Anterior cingulate cortex (tissue), 58 donors: ENCODE data around the gene KLHDC4.
A peak's percentile ranks its signal among the peaks of the same experiment; 100 is the strongest.

ENCODE experiments used
- DNase-seq, 58 donors: peaks; one replicate each; lab custom pipeline; 2025; lab: John Stamatoyannopoulos, UW

Gene KLHDC4

GRCh38 chr16:87704754-87705353, 60.9 kb downstream of the KLHDC4 start:
- DNase-seq, result peak in 32 of 58 donors; percentile 13 to 70 (median 44)

- DNase-seq, result peak in 4 of 58 donors; percentile 12 to 32 (median 24)
Observed at GRCh38 chr16:87703835-87704375, 61.9 kb downstream of the KLHDC4 start.

- no peak for DNase-seq
Observed at GRCh38 chr16:87703071-87703470, 62.7 kb downstream of the KLHDC4 start.

DNA sequence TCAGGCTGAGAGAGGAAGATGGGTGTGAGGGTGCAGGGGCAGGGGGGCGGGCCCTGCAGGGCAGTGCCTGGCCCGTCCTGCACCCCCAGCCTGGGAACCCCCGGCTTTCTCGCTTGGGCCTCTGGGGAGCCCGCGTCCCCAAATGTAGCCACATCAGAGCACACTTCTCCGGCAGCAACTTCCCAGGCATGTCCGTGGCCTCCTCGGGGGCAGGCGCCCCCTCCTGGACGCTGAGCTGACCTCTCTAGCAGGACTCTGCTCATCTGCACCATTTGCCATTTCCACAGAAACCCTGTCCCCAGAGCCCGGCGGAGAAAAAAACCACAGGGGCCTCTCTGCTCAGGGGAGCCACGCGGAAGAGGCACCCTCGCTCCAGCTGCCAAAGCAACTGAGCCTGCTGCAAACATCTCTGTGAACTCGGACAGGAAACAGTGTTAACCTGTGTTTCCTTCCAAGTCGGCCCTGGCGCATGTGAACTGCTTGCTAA, 63.4 kb downstream of the KLHDC4 start:
- DNase-seq, result peak in 4 of 58 donors; percentile 10 to 40 (median 16)

GRCh38 chr16:87701505-87701921, 64.3 kb downstream of the KLHDC4 start:
- no peak for DNase-seq

- no peak for DNase-seq
Observed at GRCh38 chr16:87701078-87701460, 64.7 kb downstream of the KLHDC4 start.

- no peak for DNase-seq
Observed at GRCh38 chr16:87700406-87701077, 65.2 kb downstream of the KLHDC4 start.

DNA sequence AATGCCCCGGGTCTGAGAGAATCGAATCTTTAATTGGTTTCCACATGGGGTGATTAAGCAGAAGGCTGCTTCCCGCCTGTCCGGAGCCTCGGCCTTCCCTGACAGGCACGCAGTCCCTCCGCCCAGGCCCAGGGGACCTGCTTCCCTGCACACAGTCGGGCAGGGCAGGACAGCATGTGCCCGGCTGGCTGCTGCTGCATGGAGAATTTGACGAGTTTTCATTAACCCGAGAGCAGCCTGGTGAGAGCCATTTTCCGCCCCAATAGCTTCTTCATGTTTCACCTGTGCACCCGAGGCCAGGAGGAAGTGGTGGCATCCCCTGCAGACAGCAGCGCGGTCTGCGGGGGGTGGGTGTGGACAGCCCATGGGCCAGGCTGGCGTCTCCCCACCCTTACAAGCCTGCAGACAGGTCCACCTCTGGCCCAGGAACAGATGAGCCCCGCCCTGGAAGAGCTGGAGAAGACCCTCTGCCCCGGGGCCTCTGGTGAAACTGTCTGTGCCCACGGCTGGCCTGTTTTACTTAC, 67.0 kb downstream of the KLHDC4 start:
- no peak for DNase-seq

GRCh38 chr16:87698241-87698640, 67.5 kb downstream of the KLHDC4 start:
- DNase-seq, result no peak

DNA sequence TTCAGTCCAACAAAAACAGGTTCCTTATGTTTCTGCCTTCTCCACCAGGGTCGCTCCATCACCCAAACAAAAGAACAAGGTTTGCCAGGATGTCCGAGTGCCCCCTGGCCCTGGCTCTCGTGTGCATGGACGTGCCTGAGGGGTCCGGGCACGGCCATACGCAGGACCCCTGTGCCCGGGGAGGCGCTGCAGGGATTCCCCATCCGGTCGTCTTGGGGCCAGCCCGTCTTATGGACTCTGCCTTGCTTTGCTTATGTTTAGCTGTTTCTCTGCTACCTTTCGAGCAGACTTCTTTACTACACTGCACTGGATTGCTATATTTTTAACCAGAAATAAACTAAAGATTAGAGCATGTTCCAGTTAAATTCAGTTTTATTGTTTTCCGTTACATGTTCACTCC, 68.0 kb downstream of the KLHDC4 start:
- DNase-seq, result no peak

DNA sequence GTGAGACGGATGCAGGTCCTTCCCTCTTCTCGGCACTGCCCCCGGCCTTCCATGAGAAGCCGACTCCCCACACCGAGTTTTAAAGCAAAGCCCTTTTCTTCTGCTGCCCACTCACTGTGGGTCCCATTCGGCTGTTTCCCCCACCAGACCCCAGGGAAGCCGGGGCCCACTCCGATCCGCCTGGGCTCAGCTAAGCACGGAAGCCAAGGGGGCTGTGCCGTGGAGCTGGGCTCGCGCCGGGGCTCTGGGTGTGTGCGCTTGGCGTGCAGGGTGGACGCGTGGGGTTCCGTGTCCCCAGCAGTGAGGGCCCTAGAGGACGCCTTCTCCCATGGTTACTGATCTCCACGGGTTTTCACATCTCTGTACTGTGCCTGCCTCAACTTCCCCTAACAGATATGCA, 68.5 kb downstream of the KLHDC4 start:
- no peak for DNase-seq

- DNase-seq, result no peak
Observed at GRCh38 chr16:87696726-87697125, 69.1 kb downstream of the KLHDC4 start.

DNA sequence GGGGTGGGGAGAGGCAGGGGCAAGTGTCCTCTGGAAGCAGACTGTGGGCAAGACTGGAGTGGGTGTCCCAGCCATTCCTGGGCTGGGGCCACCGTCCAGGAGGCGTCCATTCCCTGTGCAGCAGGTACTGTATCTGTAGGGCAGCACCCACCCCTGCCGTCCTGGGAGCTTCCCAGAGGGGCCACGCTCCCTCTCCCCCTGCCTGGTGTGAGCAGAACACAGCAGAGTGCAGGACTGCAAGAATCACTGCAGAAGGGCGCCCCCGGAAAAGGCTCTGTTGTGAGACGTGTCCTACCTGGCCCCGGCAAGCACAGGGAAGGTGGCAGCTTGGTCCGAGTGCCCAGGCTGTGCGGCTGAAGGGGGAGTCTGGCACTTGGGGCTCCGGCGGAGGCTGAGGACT, 70.3 kb downstream of the KLHDC4 start:
- DNase-seq, result no peak

GRCh38 chr16:87694441-87695125, 71.2 kb downstream of the KLHDC4 start:
- peak in 4 of 58 donors; percentile 11 to 38 (median 34) for DNase-seq

GRCh38 chr16:87693827-87694226, 72.0 kb downstream of the KLHDC4 start:
- DNase-seq, result no peak

DNA sequence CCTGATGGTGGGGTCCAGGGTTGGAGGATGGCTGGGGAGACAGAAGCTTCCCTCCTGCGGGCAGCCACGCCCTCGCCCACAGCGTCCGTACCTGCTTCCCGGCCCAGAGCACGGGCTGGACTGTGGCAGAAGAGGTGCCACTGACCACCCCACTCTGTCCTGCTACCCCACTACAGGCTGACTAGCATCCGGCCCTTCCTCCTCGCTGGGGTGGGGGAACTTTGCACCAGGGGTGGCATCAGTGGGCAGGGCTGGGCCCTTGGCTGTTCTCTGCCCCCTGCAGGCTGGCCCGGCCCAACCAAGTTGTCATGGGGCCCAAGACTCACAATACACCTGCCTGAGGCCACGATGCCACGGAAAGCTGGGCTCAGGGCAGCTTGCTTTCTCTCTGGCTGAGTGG, 73.0 kb downstream of the KLHDC4 start:
- no peak for DNase-seq

GRCh38 chr16:87692176-87692575, 73.6 kb downstream of the KLHDC4 start:
- no peak for DNase-seq

DNA sequence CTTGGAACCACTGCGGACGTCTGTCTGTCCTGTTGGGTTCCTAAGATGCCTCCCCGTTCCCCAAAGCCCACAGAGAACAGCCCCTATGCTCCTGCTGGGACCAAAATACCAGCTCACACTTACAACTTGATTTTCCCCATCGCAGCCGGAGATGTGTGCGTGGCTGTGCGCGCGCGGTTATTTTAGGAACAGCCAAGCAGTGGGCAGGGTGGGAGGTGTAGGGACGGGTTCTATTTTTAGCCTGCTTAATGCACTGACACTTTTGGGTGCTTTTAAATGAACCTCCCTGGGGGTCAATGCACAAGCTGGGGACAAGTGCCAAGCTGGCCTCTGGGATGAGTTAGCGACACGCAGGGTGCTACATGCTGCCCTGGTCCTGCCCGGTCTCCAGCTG, 74.1 kb downstream of the KLHDC4 start:
- peak in 7 of 58 donors; percentile 3 to 62 (median 28) for DNase-seq

GRCh38 chr16:87690911-87691685, 74.7 kb downstream of the KLHDC4 start:
- DNase-seq, result no peak

- DNase-seq, result no peak
Observed at GRCh38 chr16:87689956-87690465, 75.8 kb downstream of the KLHDC4 start.
